ENCODE results near the gene RCOR2. TPM values are rescaled to one million over a fixed set of nuclear protein-coding genes. Genes with fewer than 3 reads are reported as not detected.

Gene RCOR2
- total RNA-seq, 1 donor from 2014 or later: not detected

DNA sequence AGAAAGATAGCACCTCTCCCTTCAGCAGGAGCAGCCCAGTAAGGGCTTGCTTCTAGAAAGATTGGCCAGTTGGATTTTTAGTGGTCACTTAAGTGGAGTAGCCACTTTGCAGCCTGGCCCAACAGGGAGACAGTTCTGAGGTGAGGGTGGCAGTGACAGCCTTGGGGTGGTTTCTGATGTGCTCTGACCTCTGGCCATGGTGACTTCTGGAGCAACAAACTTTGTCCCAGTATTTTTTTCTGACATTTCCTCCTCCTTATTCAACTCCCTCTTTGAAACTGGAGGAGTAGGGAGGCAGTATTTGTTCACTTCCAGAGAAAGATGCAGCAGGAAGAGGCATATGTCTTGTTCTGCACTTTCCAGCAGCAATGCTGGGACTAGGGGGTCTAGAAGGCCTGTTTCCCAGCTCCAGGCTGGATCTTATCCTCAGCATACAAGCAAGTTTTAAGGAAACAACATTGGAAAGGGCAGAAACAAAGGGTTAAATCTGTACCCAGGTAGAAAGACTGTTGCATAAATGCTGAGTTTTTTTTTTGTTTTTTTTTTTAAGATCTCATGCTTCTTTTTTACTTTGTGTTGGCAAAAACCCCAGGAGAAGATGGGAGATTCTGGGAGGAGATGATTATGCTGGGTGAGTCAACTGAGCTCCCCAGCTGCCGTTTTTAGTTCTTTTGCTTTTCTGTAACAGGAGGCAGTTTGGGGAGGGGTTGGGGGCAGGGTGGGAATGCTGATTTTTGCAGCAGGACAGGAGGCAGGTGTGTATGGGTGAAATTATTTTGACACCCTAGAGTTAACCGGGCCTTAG lies 37.2 kb downstream of the RCOR2 start:
- DNase-seq (ENCODE audit: extremely low spot score in 2 of 2): no peak
- Histone ChIP-seq H3K4me1 (peaks cover 51% of the 10 kb centered on the region), H3K4me3 (no peak overlapping the region), H3K27ac (no peak overlapping the region), H3K9me3 (no peaks in the 10 kb centered on the region), H3K36me3 (no peaks in the 10 kb centered on the region), H3K27me3 (no peaks in the 10 kb centered on the region)
- intact Hi-C loops (cut with DNase I): no loop called here
- TF ChIP-seq POLR2AphosphoS5 (IDR thresholded peaks at IDR 0.05; ENCODE audit: insufficient read depth in 1 of 2, low read depth in 1 of 2): no peak
- no peak for TF ChIP-seq POLR2A (IDR thresholded peaks at IDR 0.05)
- TF ChIP-seq, protein P1, sequence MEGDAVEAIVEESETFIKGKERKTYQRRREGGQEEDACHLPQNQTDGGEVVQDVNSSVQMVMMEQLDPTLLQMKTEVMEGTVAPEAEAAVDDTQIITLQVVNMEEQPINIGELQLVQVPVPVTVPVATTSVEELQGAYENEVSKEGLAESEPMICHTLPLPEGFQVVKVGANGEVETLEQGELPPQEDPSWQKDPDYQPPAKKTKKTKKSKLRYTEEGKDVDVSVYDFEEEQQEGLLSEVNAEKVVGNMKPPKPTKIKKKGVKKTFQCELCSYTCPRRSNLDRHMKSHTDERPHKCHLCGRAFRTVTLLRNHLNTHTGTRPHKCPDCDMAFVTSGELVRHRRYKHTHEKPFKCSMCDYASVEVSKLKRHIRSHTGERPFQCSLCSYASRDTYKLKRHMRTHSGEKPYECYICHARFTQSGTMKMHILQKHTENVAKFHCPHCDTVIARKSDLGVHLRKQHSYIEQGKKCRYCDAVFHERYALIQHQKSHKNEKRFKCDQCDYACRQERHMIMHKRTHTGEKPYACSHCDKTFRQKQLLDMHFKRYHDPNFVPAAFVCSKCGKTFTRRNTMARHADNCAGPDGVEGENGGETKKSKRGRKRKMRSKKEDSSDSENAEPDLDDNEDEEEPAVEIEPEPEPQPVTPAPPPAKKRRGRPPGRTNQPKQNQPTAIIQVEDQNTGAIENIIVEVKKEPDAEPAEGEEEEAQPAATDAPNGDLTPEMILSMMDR (IDR thresholded peaks at IDR 0.05): no peak

- Histone ChIP-seq H3K27ac (no peak overlapping the region), H3K9me3 (no peaks in the 10 kb centered on the region), H3K36me3 (no peaks in the 10 kb centered on the region), H3K27me3 (no peaks in the 10 kb centered on the region), H3K4me3 (no peak overlapping the region), H3K4me1 (peaks cover 57% of the 10 kb centered on the region)
- intact Hi-C loops (cut with DNase I): no loop called here
- TF ChIP-seq, protein P1 (IDR thresholded peaks at IDR 0.05): no peak
- no peak for DNase-seq (ENCODE audit: extremely low spot score in 2 of 2)
Measured at GRCh38 chr11:63877658-63878241, 39.2 kb downstream of the RCOR2 start.

- H3K4me3 ChIP-seq: no peak overlapping the region
- intact Hi-C loops (cut with DNase I): no loop called here
- H3K4me1 ChIP-seq: peaks cover 68% of the 10 kb centered on the region
- DNase-seq (ENCODE audit: extremely low spot score in 2 of 2): no peak
- no peaks in the 10 kb centered on the region for H3K27me3 ChIP-seq
- no peaks in the 10 kb centered on the region for H3K9me3 ChIP-seq
- H3K36me3 ChIP-seq: no peaks in the 10 kb centered on the region
- H3K27ac ChIP-seq: no peak overlapping the region
- TF ChIP-seq POLR2AphosphoS5 (IDR thresholded peaks at IDR 0.05; ENCODE audit: insufficient read depth in 1 of 2, low read depth in 1 of 2) (no peak), POLR2A (IDR thresholded peaks at IDR 0.05) (no peak)
- TF ChIP-seq, protein P1 (IDR thresholded peaks at IDR 0.05): no peak
Measured at GRCh38 chr11:63876616-63877015, 40.3 kb downstream of the RCOR2 start.

- no peak for DNase-seq (ENCODE audit: extremely low spot score in 2 of 2)
- no peak overlapping the region for H3K4me3 ChIP-seq
- H3K36me3 ChIP-seq: no peaks in the 10 kb centered on the region
- H3K27ac ChIP-seq: no peak overlapping the region
- TF ChIP-seq, protein P1 (IDR thresholded peaks at IDR 0.05): no peak
- TF ChIP-seq POLR2AphosphoS5 (IDR thresholded peaks at IDR 0.05; ENCODE audit: insufficient read depth in 1 of 2, low read depth in 1 of 2): no peak
- TF ChIP-seq POLR2A (IDR thresholded peaks at IDR 0.05): no peak
- H3K9me3 ChIP-seq: no peaks in the 10 kb centered on the region
- intact Hi-C loops (cut with DNase I): no loop called here
- no peaks in the 10 kb centered on the region for H3K27me3 ChIP-seq
- H3K4me1 ChIP-seq: peaks cover 74% of the 10 kb centered on the region
Measured at GRCh38 chr11:63875506-63876065, 41.4 kb downstream of the RCOR2 start.

DNA sequence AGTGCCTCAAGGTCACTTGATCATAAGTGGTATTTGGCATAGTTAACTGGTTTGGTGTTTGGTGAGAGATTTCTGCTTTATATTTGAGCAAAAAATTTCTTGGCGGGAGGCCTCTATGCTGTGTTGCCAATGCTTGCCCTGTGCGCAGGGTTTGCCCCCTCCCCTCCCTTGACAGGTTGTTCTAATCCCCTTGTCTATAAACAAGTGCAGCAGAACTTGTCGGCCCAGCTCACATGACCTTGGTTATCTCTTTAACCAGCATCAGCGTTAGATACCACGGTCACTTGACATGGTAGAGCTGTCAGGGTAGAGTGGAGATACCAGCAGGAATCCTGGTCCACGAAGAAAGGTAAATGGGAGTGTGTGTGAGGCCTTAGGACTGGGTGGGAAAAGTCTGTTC lies 42.5 kb downstream of the RCOR2 start:
- Histone ChIP-seq H3K36me3 (no peaks in the 10 kb centered on the region), H3K4me3 (no peak overlapping the region), H3K27ac (no peak overlapping the region), H3K9me3 (no peaks in the 10 kb centered on the region), H3K4me1 (peaks cover 74% of the 10 kb centered on the region), H3K27me3 (no peaks in the 10 kb centered on the region)
- TF ChIP-seq, protein P1 (IDR thresholded peaks at IDR 0.05): no peak
- no peak for TF ChIP-seq POLR2A (IDR thresholded peaks at IDR 0.05)
- TF ChIP-seq POLR2AphosphoS5 (IDR thresholded peaks at IDR 0.05; ENCODE audit: insufficient read depth in 1 of 2, low read depth in 1 of 2): no peak
- intact Hi-C loops (cut with DNase I): no loop called here
- no peak for DNase-seq (ENCODE audit: extremely low spot score in 2 of 2)

All from vagina (tissue), 2 donors.